HepG2 (cell line): Measurements from ENCODE around the gene CHAF1B.

Experiments
- ESRRA ChIP-seq: sonication (generic); formaldehyde crosslinking; IDR thresholded peaks from 2 replicates; pipeline ENCODE4 v1.5.1; 2020; ENCODE audit warnings: mild to moderate bottlenecking, low read depth, missing genetic modification reagents
- HCFC1 ChIP-seq: fragments of 150-350 bp; IDR thresholded peaks from 2 replicates; pipeline ENCODE4 v1.6.1; 2014; ENCODE audit warnings: low read depth, low read length
- HOXA3 ChIP-seq: sonication (generic); formaldehyde crosslinking; IDR thresholded peaks from 2 replicates; pipeline ENCODE4 v1.5.0; 2020; ENCODE audit warnings: missing genetic modification reagents
- NFE2 ChIP-seq: sonication (generic); formaldehyde crosslinking; IDR thresholded peaks from 2 replicates; pipeline ENCODE4 v1.4.0; 2020; ENCODE audit warnings: missing genetic modification reagents
- POLR2A ChIP-seq, 2 experiments: IDR thresholded peaks; 2 replicates each; pipeline ENCODE4 v1.6.1; 2011; ENCODE audit warnings: low read depth in 2 of 2, low read length in 2 of 2, mild to moderate bottlenecking in 1 of 2, moderate library complexity in 1 of 2; ENCODE audit not compliant: insufficient read depth in 1 of 2
- ZNF558 ChIP-seq: sonication (generic); formaldehyde crosslinking; IDR thresholded peaks from 2 replicates; pipeline ENCODE4 v1.9.0; 2022; ENCODE audit warnings: mild to moderate bottlenecking, missing genetic modification reagents, borderline replicate concordance
- ZNF660 ChIP-seq: sonication (generic); formaldehyde crosslinking; IDR thresholded peaks from 2 replicates; pipeline ENCODE4 v1.5.1; 2020; ENCODE audit warnings: mild to moderate bottlenecking, low read depth, missing genetic modification reagents, borderline replicate concordance

DNA sequence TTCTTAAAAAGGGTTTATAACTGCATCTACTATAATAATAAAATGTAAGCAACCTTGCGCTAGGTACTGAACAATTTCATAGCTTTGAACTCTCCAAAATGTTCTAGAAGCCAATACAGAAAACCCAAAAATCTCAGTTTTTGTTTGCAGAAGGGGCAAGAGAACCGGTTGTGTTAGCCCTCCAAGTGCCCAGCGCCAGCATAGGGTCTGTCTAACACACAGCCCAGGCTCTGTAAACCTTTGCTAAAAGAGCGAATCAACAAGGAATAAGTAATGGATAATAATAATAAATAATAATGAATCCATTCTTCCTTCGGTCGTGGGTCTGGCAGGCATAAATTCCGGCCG, 333 bp upstream of the CHAF1B start:
- TF ChIP-seq HOXA3 (CRISPR knock-in tag), result no peak
- TF ChIP-seq POLR2A (IDR thresholded peaks at IDR 0.05; ENCODE audit: insufficient read depth in 1 of 2, low read depth in 2 of 2, low read length in 2 of 2), result no peak
- no peak for TF ChIP-seq ZNF558
- TF ChIP-seq ZNF660 (CRISPR knock-in tag), result no peak
- no peak for TF ChIP-seq HCFC1
- TF ChIP-seq ESRRA (CRISPR knock-in tag), result no peak
- TF ChIP-seq NFE2 (CRISPR knock-in tag), result no peak
